Transverse colon (tissue), 4 donors: ENCODE data around the gene ARFGEF2. TPM values are rescaled to one million over a fixed set of nuclear protein-coding genes. Genes with fewer than 3 reads are reported as not detected.

Experiments used
- DNase-seq: peaks from one replicate; pipeline ENCODE4 v3.0.0-alpha.2; 2019
- H3K27ac ChIP-seq, 4 donors: fragments of 200-600 bp; sonication (generic); 2 replicates each; pipeline ENCODE4 v1.5.1; 2016 to 2018; ENCODE audit warnings: inconsistent platforms in 4 of 4
- H3K27me3 ChIP-seq: fragments of 200-600 bp; sonication (generic); 2 replicates; pipeline ENCODE4 v1.5.1; 2017; ENCODE audit warnings: inconsistent platforms
- H3K36me3 ChIP-seq, 4 donors: fragments of 200-600 bp; sonication (generic); 2 replicates each; pipeline ENCODE4 v1.5.1; 2017 to 2019; ENCODE audit warnings: inconsistent platforms in 4 of 4
- H3K4me1 ChIP-seq, 4 donors: fragments of 200-600 bp; sonication (generic); 2 replicates each; pipeline ENCODE4 v1.5.1; 2017 to 2020; ENCODE audit warnings: inconsistent platforms in 4 of 4
- H3K4me3 ChIP-seq, 4 donors: fragments of 200-600 bp; sonication (generic); 1 replicate in 1 of 4; 2 replicates in 3 of 4; pipeline versions ENCODE4 v1.5.1 to v1.6.1; 2017 to 2019; ENCODE audit warnings: inconsistent platforms in 4 of 4
- H3K9me3 ChIP-seq, 2 donors: fragments of 200-600 bp; sonication (generic); 2 replicates each; pipeline ENCODE4 v1.5.1; 2017 to 2019; ENCODE audit warnings: inconsistent platforms in 2 of 2
- CTCF ChIP-seq, 5 experiments: fragments of 200-600 bp in 3 of 5; fragments of 450-650 bp in 2 of 5; sonication (generic) in 3 of 5; IDR thresholded peaks; 1 replicate in 2 of 5; 2 replicates in 3 of 5; pipeline ENCODE4 v1.5.1; 2016 to 2017; ENCODE audit warnings: antibody characterized with exemption in 5 of 5, inconsistent platforms in 3 of 5, mild to moderate bottlenecking in 2 of 5, moderate library complexity in 1 of 5
- EP300 ChIP-seq: sonication (generic); formaldehyde crosslinking; IDR thresholded peaks from one replicate; pipeline ENCODE4 v1.6.1; 2017; ENCODE audit warnings: antibody characterized with exemption, low read depth
- POLR2A ChIP-seq: fragments of 450-650 bp; IDR thresholded peaks from one replicate; pipeline ENCODE4 v1.6.1; 2016; ENCODE audit warnings: antibody characterized with exemption, mild to moderate bottlenecking, moderate library complexity
- POLR2AphosphoS5 ChIP-seq, 3 donors: sonication (generic); formaldehyde crosslinking; IDR thresholded peaks; one replicate each; pipeline ENCODE4 v1.6.1; 2016; ENCODE audit warnings: antibody characterized with exemption in 3 of 3
- WGBS, 2 donors: methylation state at CpG; one replicate each; pipeline ENCODE4 v1.1.5; 2018; ENCODE audit warnings: low coverage in 1 of 2; 5-methylcytosine and 5-hydroxymethylcytosine counted together
- in situ Hi-C, 4 donors: fragments of 200-750 bp; cut with MboI; loops; one replicate each; pipeline versions ENCODE4 v1.15.0 to v1.15.1; 2017; ENCODE audit warnings: low sequenced_read_pairs in 3 of 4, low pct_ligation_motif_present in 1 of 4, low pct_unique_long_range_greater_than_20kb in 1 of 4
- intact Hi-C: fragments of 100-400 bp; cut with DNase I; formaldehyde crosslinking; loops from one replicate; pipeline ENCODE4 v1.15.1; 2023; ENCODE audit warnings: low total_unique reads
- total RNA-seq, 4 donors: library from RNA; depleted of rRNA; stranded (reverse); fragments of >200 nt; gene quantifications; one replicate each; pipeline ENCODE4 v1.1.0, GENCODE V29; 2016

The ARFGEF2 gene
- total RNA-seq, 4 donors from 2014 or later: 52.5 to 69.5 (median 68.5) TPM

- H3K9me3 ChIP-seq: no peaks in the 10 kb centered on the region
- in situ Hi-C loops: no loop called here
- H3K27ac ChIP-seq: no peak overlapping the region
- WGBS, 2 donors: 68 to 90% methylated on average over 8 to 10 of the region's 10 CpGs
- H3K36me3 ChIP-seq: no peaks in the 10 kb centered on the region
- TF ChIP-seq CTCF (IDR thresholded peaks at IDR 0.05): no peak
- TF ChIP-seq EP300: no peak
- no peak for TF ChIP-seq POLR2AphosphoS5 (IDR thresholded peaks at IDR 0.05)
- TF ChIP-seq POLR2A: no peak
- DNase-seq: no peak
- no peaks in the 10 kb centered on the region for H3K27me3 ChIP-seq
- intact Hi-C loops: no loop called here
- no peaks in the 10 kb centered on the region for H3K4me1 ChIP-seq
- H3K4me3 ChIP-seq: no peak overlapping the region
Observed at GRCh38 chr20:48878534-48879248, 42.8 kb upstream of the ARFGEF2 start.

GRCh38 chr20:48879612-48880245 lies 41.8 kb upstream of the ARFGEF2 start:
- no peaks in the 10 kb centered on the region for H3K4me1 ChIP-seq
- H3K27me3 ChIP-seq: no peaks in the 10 kb centered on the region
- no peaks in the 10 kb centered on the region for H3K36me3 ChIP-seq
- no peak overlapping the region for H3K27ac ChIP-seq
- no peak for TF ChIP-seq POLR2AphosphoS5 (IDR thresholded peaks at IDR 0.05)
- TF ChIP-seq CTCF (IDR thresholded peaks at IDR 0.05): no peak
- no peak for TF ChIP-seq EP300
- TF ChIP-seq POLR2A: no peak
- no peak overlapping the region for H3K4me3 ChIP-seq
- no peak for DNase-seq
- H3K9me3 ChIP-seq: no peaks in the 10 kb centered on the region
- intact Hi-C loops: no loop called here
- in situ Hi-C loops: no loop called here
- WGBS, 2 donors: 81 to 88% methylated on average over 1 of the region's 1 CpG

GRCh38 chr20:48880331-48880730 lies 41.2 kb upstream of the ARFGEF2 start:
- Histone ChIP-seq H3K4me3 (no peak overlapping the region), H3K9me3 (no peaks in the 10 kb centered on the region), H3K27ac (no peak overlapping the region), H3K36me3 (no peaks in the 10 kb centered on the region), H3K27me3 (no peaks in the 10 kb centered on the region), H3K4me1 (no peaks in the 10 kb centered on the region)
- intact Hi-C loops (no loop called here), in situ Hi-C loops (no loop called here)
- 92 to 95% methylated on average over 2 to 3 of the region's 3 CpGs for WGBS, 2 donors
- no peak for TF ChIP-seq EP300
- no peak for DNase-seq

- intact Hi-C loops: no loop called here
- no peak overlapping the region for H3K4me3 ChIP-seq
- TF ChIP-seq EP300 (no peak), POLR2A (no peak)
- in situ Hi-C loops: no loop called here
- H3K4me1 ChIP-seq: no peaks in the 10 kb centered on the region
- H3K9me3 ChIP-seq: no peaks in the 10 kb centered on the region
- no peak for DNase-seq
- H3K27me3 ChIP-seq: no peaks in the 10 kb centered on the region
- H3K36me3 ChIP-seq: no peaks in the 10 kb centered on the region
- no peak overlapping the region for H3K27ac ChIP-seq
- WGBS, 2 donors: 79 to 84% methylated on average over 3 to 7 of the region's 7 CpGs
Observed at GRCh38 chr20:48880981-48881657, 40.4 kb upstream of the ARFGEF2 start.

- Histone ChIP-seq H3K36me3 (no peaks in the 10 kb centered on the region), H3K9me3 (no peaks in the 10 kb centered on the region), H3K4me3 (no peak overlapping the region), H3K4me1 (no peaks in the 10 kb centered on the region), H3K27me3 (no peaks in the 10 kb centered on the region), H3K27ac (no peak overlapping the region)
- no peak for DNase-seq
- in situ Hi-C loops (no loop called here), intact Hi-C loops (no loop called here)
- TF ChIP-seq CTCF (IDR thresholded peaks at IDR 0.05) (no peak), POLR2AphosphoS5 (IDR thresholded peaks at IDR 0.05) (no peak), EP300 (no peak), POLR2A (no peak)
- WGBS, 2 donors: 79 to 89% methylated on average over 3 to 4 of the region's 4 CpGs
Observed at GRCh38 chr20:48885237-48885636, 36.3 kb upstream of the ARFGEF2 start.
